ENCODE results near the gene SYNGR1.

GRCh38 chr22:39364714-39365491 lies 15.1 kb downstream of the SYNGR1 start:
- no peak for TF ChIP-seq CTCF (conservative IDR thresholded peaks at IDR 0.05 in 1 of 2, IDR thresholded peaks at IDR 0.05 in 1 of 2; ENCODE audit: extremely low read depth in 1 of 2, insufficient read depth in 1 of 2, low read depth in 1 of 2, low read length in 2 of 2)
- no peak for TF ChIP-seq EZH2 (IDR thresholded peaks at IDR 0.05; ENCODE audit: borderline replicate concordance, low read length)
